SK-N-SH treated with all-trans-retinoic acid at 6 μM for 48 hours (cell line): ENCODE measurements around the gene TGFBI.

Experiments used
- ATAC-seq: fragments of 200-7000 bp; cut with Tn5 transposase; 3 replicates; pipeline ENCODE4 v1.9.1; 2020; ENCODE audit warnings: mild to moderate bottlenecking, moderate library complexity
- CREB5 ChIP-seq: fragments of 250-450 bp; sonication (Bioruptor Pico); IDR thresholded peaks from 2 replicates; pipeline ENCODE4 v1.5.1; 2020; ENCODE audit warnings: low read depth, mild to moderate bottlenecking, moderate library complexity
- CSDC2 ChIP-seq: fragments of 250-450 bp; sonication (Bioruptor Pico); IDR thresholded peaks from 2 replicates; pipeline ENCODE4 v1.5.0; 2020; ENCODE audit warnings: mild to moderate bottlenecking, moderate library complexity
- CSRNP3 ChIP-seq: fragments of 250-450 bp; sonication (Bioruptor Pico); IDR thresholded peaks from 2 replicates; pipeline ENCODE4 v1.5.1; 2021; ENCODE audit warnings: mild to moderate bottlenecking, moderate library complexity
- GLIS3 ChIP-seq: fragments of 250-450 bp; sonication (Bioruptor Pico); IDR thresholded peaks from 2 replicates; pipeline ENCODE4 v1.5.0; 2020; ENCODE audit warnings: mild to moderate bottlenecking, moderate library complexity
- OSR1 ChIP-seq: fragments of 250-450 bp; sonication (Bioruptor Pico); IDR thresholded peaks from 2 replicates; pipeline ENCODE4 v1.8.0; 2022; ENCODE audit warnings: moderate library complexity, mild to moderate bottlenecking, inconsistent platforms
- POU6F1 ChIP-seq: fragments of 250-450 bp; sonication (Bioruptor Pico); IDR thresholded peaks from 2 replicates; pipeline ENCODE4 v1.8.0; 2021; ENCODE audit warnings: low read depth, mild to moderate bottlenecking, moderate library complexity, borderline replicate concordance
- PPARA ChIP-seq: fragments of 250-450 bp; sonication (Bioruptor Pico); IDR thresholded peaks from 2 replicates; pipeline ENCODE4 v1.5.0; 2020; ENCODE audit warnings: mild to moderate bottlenecking, borderline replicate concordance
- RARB ChIP-seq: fragments of 250-450 bp; sonication (Bioruptor Pico); IDR thresholded peaks from 2 replicates; pipeline ENCODE4 v1.8.0; 2021; ENCODE audit warnings: mild to moderate bottlenecking, moderate library complexity
- SNAI2 ChIP-seq: fragments of 250-450 bp; sonication (Bioruptor Pico); IDR thresholded peaks from 2 replicates; pipeline ENCODE4 v1.5.0; 2020; ENCODE audit warnings: mild to moderate bottlenecking, moderate library complexity
- TOX ChIP-seq: fragments of 250-450 bp; sonication (Bioruptor Pico); IDR thresholded peaks from 2 replicates; pipeline ENCODE4 v1.8.0; 2021; ENCODE audit warnings: mild to moderate bottlenecking, moderate library complexity, borderline replicate concordance
- ZC3H10 ChIP-seq: fragments of 250-450 bp; sonication (Bioruptor Pico); IDR thresholded peaks from 2 replicates; pipeline ENCODE4 v1.5.1; 2021; ENCODE audit warnings: mild to moderate bottlenecking, moderate library complexity
- ZFP3 ChIP-seq: fragments of 250-450 bp; sonication (Bioruptor Pico); IDR thresholded peaks from 2 replicates; pipeline ENCODE4 v1.5.0; 2020; ENCODE audit warnings: mild to moderate bottlenecking, moderate library complexity
- ZFP30 ChIP-seq: fragments of 450-650 bp; formaldehyde crosslinking; IDR thresholded peaks from 2 replicates; pipeline ENCODE4 v1.5.0; 2022; ENCODE audit warnings: mild to moderate bottlenecking, moderate library complexity
- ZNF565 ChIP-seq: fragments of 450-650 bp; formaldehyde crosslinking; conservative IDR thresholded peaks from 2 replicates; pipeline ENCODE4 v1.5.0; 2020; ENCODE audit warnings: low read depth, mild to moderate bottlenecking, moderate library complexity
- ZNF8 ChIP-seq: fragments of 450-650 bp; formaldehyde crosslinking; IDR thresholded peaks from 2 replicates; pipeline ENCODE4 v1.5.0; 2020; ENCODE audit warnings: mild to moderate bottlenecking, moderate library complexity
- TF ChIP-seq, protein P1 (sequence below): fragments of 250-450 bp; sonication (Bioruptor Pico); IDR thresholded peaks from 2 replicates; pipeline ENCODE4 v1.5.0; 2020; ENCODE audit warnings: mild to moderate bottlenecking, moderate library complexity
- TF ChIP-seq, protein P2 (sequence below): fragments of 250-450 bp; sonication (Bioruptor Pico); IDR thresholded peaks from 2 replicates; pipeline ENCODE4 v1.8.0; 2020; ENCODE audit warnings: mild to moderate bottlenecking, moderate library complexity, borderline replicate concordance

TGFBI gene

DNA sequence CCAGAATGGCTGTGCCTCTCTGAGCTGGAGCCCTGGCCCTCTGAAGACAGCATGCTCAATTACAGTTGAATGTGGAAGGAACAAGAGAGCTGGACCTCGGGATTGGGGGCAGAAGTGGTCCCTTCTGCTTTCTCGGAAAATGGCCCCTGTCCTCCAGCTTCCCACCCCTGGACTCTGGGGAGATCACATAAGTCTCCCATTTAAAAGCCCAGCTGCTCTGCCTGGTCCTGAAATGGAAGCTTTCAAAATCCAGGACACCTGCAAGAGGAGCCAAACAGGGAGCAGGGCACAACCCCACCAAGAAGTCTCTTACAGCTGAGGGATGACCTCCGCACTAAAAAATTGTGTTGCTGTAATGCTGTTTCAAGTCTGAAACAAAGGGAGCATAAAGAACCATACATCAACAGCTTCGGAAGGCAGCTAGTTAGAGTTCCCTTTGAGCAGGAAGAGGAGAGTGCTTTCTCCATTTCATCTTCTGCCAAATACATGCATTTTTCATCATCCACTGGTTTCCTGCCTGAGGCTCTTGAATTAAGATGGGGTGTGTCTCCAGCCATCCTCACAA, 48.2 kb downstream of the TGFBI start:
- no peak; the same call in 2 of the 3 replicates for ATAC-seq

GRCh38 chr5:136079195-136079985, 50.6 kb downstream of the TGFBI start:
- TF ChIP-seq TOX (CRISPR knock-in tag) = no peak
- peak; percentile 0; the same call in 1 of the 3 replicates for ATAC-seq

More for the DNA sequence above, 48.2 kb downstream of the TGFBI start:
- TF ChIP-seq ZFP3 (CRISPR knock-in tag) = no peak
- TF ChIP-seq, protein P1, sequence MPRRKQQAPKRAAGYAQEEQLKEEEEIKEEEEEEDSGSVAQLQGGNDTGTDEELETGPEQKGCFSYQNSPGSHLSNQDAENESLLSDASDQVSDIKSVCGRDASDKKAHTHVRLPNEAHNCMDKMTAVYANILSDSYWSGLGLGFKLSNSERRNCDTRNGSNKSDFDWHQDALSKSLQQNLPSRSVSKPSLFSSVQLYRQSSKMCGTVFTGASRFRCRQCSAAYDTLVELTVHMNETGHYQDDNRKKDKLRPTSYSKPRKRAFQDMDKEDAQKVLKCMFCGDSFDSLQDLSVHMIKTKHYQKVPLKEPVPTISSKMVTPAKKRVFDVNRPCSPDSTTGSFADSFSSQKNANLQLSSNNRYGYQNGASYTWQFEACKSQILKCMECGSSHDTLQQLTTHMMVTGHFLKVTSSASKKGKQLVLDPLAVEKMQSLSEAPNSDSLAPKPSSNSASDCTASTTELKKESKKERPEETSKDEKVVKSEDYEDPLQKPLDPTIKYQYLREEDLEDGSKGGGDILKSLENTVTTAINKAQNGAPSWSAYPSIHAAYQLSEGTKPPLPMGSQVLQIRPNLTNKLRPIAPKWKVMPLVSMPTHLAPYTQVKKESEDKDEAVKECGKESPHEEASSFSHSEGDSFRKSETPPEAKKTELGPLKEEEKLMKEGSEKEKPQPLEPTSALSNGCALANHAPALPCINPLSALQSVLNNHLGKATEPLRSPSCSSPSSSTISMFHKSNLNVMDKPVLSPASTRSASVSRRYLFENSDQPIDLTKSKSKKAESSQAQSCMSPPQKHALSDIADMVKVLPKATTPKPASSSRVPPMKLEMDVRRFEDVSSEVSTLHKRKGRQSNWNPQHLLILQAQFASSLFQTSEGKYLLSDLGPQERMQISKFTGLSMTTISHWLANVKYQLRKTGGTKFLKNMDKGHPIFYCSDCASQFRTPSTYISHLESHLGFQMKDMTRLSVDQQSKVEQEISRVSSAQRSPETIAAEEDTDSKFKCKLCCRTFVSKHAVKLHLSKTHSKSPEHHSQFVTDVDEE (CRISPR knock-in tag) = no peak
- no peak for TF ChIP-seq PPARA (CRISPR knock-in tag)
- no peak for TF ChIP-seq ZFP30 (CRISPR knock-in tag)
- no peak for TF ChIP-seq CSDC2 (CRISPR knock-in tag)
- no peak for TF ChIP-seq SNAI2 (CRISPR knock-in tag)
- no peak for TF ChIP-seq TOX (CRISPR knock-in tag)
- TF ChIP-seq RARB (CRISPR knock-in tag) = no peak
- TF ChIP-seq POU6F1 (CRISPR knock-in tag) = no peak
- TF ChIP-seq GLIS3 = no peak
- no peak for TF ChIP-seq ZC3H10 (CRISPR knock-in tag)
- no peak for TF ChIP-seq ZNF8
- no peak for TF ChIP-seq ZNF565 (CRISPR knock-in tag)
- no peak for TF ChIP-seq CSRNP3 (CRISPR knock-in tag)
- TF ChIP-seq, protein P2, sequence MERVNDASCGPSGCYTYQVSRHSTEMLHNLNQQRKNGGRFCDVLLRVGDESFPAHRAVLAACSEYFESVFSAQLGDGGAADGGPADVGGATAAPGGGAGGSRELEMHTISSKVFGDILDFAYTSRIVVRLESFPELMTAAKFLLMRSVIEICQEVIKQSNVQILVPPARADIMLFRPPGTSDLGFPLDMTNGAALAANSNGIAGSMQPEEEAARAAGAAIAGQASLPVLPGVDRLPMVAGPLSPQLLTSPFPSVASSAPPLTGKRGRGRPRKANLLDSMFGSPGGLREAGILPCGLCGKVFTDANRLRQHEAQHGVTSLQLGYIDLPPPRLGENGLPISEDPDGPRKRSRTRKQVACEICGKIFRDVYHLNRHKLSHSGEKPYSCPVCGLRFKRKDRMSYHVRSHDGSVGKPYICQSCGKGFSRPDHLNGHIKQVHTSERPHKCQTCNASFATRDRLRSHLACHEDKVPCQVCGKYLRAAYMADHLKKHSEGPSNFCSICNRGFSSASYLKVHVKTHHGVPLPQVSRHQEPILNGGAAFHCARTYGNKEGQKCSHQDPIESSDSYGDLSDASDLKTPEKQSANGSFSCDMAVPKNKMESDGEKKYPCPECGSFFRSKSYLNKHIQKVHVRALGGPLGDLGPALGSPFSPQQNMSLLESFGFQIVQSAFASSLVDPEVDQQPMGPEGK (CRISPR knock-in tag) = no peak
- TF ChIP-seq OSR1 = no peak
- no peak for TF ChIP-seq CREB5 (CRISPR knock-in tag)

DNA sequence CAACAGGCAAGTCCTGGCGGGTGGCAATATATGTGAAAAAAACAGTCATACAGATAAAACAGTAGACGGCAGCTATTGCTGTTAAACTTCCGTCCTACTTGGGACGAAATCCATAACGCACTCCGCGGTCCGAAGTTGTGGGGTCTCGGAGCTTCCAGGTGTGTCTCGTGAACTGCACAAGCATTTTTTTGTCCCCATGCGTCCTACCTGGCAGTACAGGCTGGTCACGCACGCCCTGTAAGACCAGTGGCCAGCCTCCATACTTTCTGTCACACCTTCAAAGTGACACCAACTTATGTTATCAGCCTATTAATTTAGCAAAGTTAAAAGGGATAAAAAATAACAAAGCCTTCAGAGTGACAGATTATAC, 51.3 kb downstream of the TGFBI start:
- no peak for ATAC-seq
- no peak for TF ChIP-seq ZC3H10 (CRISPR knock-in tag)
- no peak for TF ChIP-seq OSR1
- TF ChIP-seq CSRNP3 (CRISPR knock-in tag) = no peak
- no peak for TF ChIP-seq ZNF8
